ENCODE data around the gene GRM5. TPM values are rescaled to one million over a fixed set of nuclear protein-coding genes. Genes with fewer than 3 reads are reported as not detected.

GRM5 gene
- total RNA-seq, 3 donors from 2014 or later = not detected

- TF ChIP-seq CTCF (IDR thresholded peaks at IDR 0.05) = no peak
- no peak overlapping the region for H3K4me3 ChIP-seq
- intact Hi-C loops (cut with DNase I, micrococcal nuclease) = no loop called here
- H3K4me1 ChIP-seq (ENCODE audit: low read depth) = no peaks in the 10 kb centered on the region
- no peak for DNase-seq
- H3K9me3 ChIP-seq = no peaks in the 10 kb centered on the region
- no peaks in the 10 kb centered on the region for H3K36me3 ChIP-seq (ENCODE audit: low read depth)
- no peak for ATAC-seq
Observed at GRCh38 chr11:88623531-88623930, 442.3 kb downstream of the GRM5 start.

GRCh38 chr11:88620568-88621130 is 445.1 kb downstream of the GRM5 start:
- TF ChIP-seq CTCF (IDR thresholded peaks at IDR 0.05) = no peak
- peak; percentile 36 for ATAC-seq

GRCh38 chr11:88619656-88620385 is 446.0 kb downstream of the GRM5 start:
- ATAC-seq (no peak), DNase-seq (no peak)
- no peaks in the 10 kb centered on the region for H3K36me3 ChIP-seq (ENCODE audit: low read depth)
- intact Hi-C loops (cut with DNase I, micrococcal nuclease) = no loop called here
- no peak for TF ChIP-seq CTCF (IDR thresholded peaks at IDR 0.05)
- no peaks in the 10 kb centered on the region for H3K9me3 ChIP-seq
- H3K4me1 ChIP-seq (ENCODE audit: low read depth) = no peaks in the 10 kb centered on the region
- no peak overlapping the region for H3K4me3 ChIP-seq

More at GRCh38 chr11:88620568-88621130, 445.1 kb downstream of the GRM5 start:
- no peak for DNase-seq
- H3K9me3 ChIP-seq = no peaks in the 10 kb centered on the region
- intact Hi-C loops (cut with DNase I, micrococcal nuclease) = no loop called here
- H3K4me3 ChIP-seq = no peak overlapping the region
- H3K36me3 ChIP-seq (ENCODE audit: low read depth) = no peaks in the 10 kb centered on the region
- H3K4me1 ChIP-seq (ENCODE audit: low read depth) = no peaks in the 10 kb centered on the region

GRCh38 chr11:88619071-88619425 is 446.7 kb downstream of the GRM5 start:
- H3K36me3 ChIP-seq (ENCODE audit: low read depth) = no peaks in the 10 kb centered on the region
- ATAC-seq (no peak), DNase-seq (no peak)
- H3K4me1 ChIP-seq (ENCODE audit: low read depth) = no peaks in the 10 kb centered on the region
- H3K9me3 ChIP-seq = no peaks in the 10 kb centered on the region
- intact Hi-C loops (cut with DNase I, micrococcal nuclease) = no loop called here
- no peak overlapping the region for H3K4me3 ChIP-seq
- TF ChIP-seq CTCF (IDR thresholded peaks at IDR 0.05) = no peak

- intact Hi-C loops (cut with DNase I, micrococcal nuclease) = no loop called here
- TF ChIP-seq CTCF (IDR thresholded peaks at IDR 0.05) = no peak
- H3K36me3 ChIP-seq (ENCODE audit: low read depth) = no peaks in the 10 kb centered on the region
- ATAC-seq (no peak), DNase-seq (no peak)
- H3K9me3 ChIP-seq = no peaks in the 10 kb centered on the region
- H3K4me1 ChIP-seq (ENCODE audit: low read depth) = no peaks in the 10 kb centered on the region
- no peak overlapping the region for H3K4me3 ChIP-seq
Observed at GRCh38 chr11:88618327-88619070, 447.3 kb downstream of the GRM5 start.
